ENCODE data around the gene ZDHHC14.

Gene ZDHHC14

GRCh38 chr6:157631412-157631811, 250.4 kb downstream of the ZDHHC14 start:
- FAIRE-seq: no peak

GRCh38 chr6:157631838-157632614, 251.0 kb downstream of the ZDHHC14 start:
- FAIRE-seq: peak; percentile 98

GRCh38 chr6:157632821-157633220, 251.8 kb downstream of the ZDHHC14 start:
- no peak for FAIRE-seq

- FAIRE-seq: no peak
These were observed 253.6 kb downstream of the ZDHHC14 start for GRCh38 chr6:157634546-157634945.

GRCh38 chr6:157635388-157636244, 254.6 kb downstream of the ZDHHC14 start:
- FAIRE-seq: peak; percentile 72

GRCh38 chr6:157637516-157637915, 256.5 kb downstream of the ZDHHC14 start:
- FAIRE-seq: no peak

GRCh38 chr6:157637941-157638662, 257.1 kb downstream of the ZDHHC14 start:
- FAIRE-seq: no peak

- FAIRE-seq: no peak
These were observed 257.8 kb downstream of the ZDHHC14 start for GRCh38 chr6:157638779-157639178.

- no peak for FAIRE-seq
These were observed 259.9 kb downstream of the ZDHHC14 start for GRCh38 chr6:157640746-157641451.

GRCh38 chr6:157641837-157642236, 260.8 kb downstream of the ZDHHC14 start:
- FAIRE-seq: no peak

GRCh38 chr6:157642736-157643135, 261.7 kb downstream of the ZDHHC14 start:
- FAIRE-seq: no peak

- FAIRE-seq: no peak
These were observed 263.2 kb downstream of the ZDHHC14 start for GRCh38 chr6:157644043-157644810.

- FAIRE-seq: no peak
These were observed 264.3 kb downstream of the ZDHHC14 start for GRCh38 chr6:157645201-157645795.

- no peak for FAIRE-seq
These were observed 265.0 kb downstream of the ZDHHC14 start for GRCh38 chr6:157646012-157646411.

- FAIRE-seq: no peak
These were observed 266.4 kb downstream of the ZDHHC14 start for GRCh38 chr6:157647261-157647915.

GRCh38 chr6:157648561-157648960, 267.6 kb downstream of the ZDHHC14 start:
- FAIRE-seq: no peak

- FAIRE-seq: no peak
These were observed 268.6 kb downstream of the ZDHHC14 start for GRCh38 chr6:157649311-157650260.

GRCh38 chr6:157650261-157650640, 269.3 kb downstream of the ZDHHC14 start:
- no peak for FAIRE-seq

- no peak for FAIRE-seq
These were observed 269.8 kb downstream of the ZDHHC14 start for GRCh38 chr6:157650801-157651200.
